ENCODE measurements around the gene TUBG2. TPM values are rescaled to one million over a fixed set of nuclear protein-coding genes. Genes with fewer than 3 reads are reported as not detected.
A peak's percentile ranks its signal among the peaks of the same experiment; 100 is the strongest.

TUBG2 gene
- total and polyA plus RNA-seq, 10 donors = 4.9 to 24.9 (median 15.2) TPM

DNA sequence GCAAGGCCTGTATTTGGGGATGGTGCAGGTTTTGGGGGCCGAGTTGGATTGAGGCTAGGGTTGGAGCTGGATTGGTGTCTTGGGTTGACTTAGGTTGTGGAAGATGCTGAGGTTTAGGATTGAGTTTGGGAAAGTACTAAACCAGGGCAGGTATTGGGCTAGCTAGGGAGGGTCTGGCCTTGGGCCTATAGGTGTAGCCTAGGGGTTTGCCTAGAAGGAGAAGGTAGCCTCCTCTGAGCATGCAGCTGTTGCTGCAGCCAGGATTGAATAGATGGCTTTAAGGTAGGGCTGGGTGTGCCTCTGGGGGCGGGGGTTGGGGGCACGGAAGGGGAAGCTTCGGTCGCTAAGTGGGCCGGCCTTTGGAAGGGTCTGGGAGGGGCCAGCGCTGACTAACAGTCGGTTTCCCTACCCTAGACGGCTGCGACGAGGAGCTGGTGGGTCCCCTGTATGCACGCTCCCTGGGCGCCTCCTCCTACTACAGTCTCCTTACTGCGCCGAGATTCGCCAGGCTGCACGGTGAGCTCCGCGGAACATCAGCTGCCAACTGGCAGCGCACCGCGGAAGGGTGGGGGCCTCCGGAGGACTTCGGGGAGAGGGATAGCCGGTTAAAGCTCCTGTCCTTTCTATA, 24.4 kb downstream of the TUBG2 start:
- no peak for DNase-seq
- peak overlapping the region in 4 of 8 donors; percentile 35 to 68 (median 38) for H3K4me3 ChIP-seq

GRCh38 chr17:42684929-42685556, 26.0 kb downstream of the TUBG2 start:
- Histone ChIP-seq H3K4me1 (peaks cover 18 to 43% (median 40%) of the 10 kb centered on the region in 6 donors), H3K27me3 (replicated peaks in 1 of 7) (peaks cover 0 to 63% (median 6%) of the 10 kb centered on the region in 7 donors), H3K36me3 (peaks cover 0 to 21% (median 0%) of the 10 kb centered on the region in 6 donors), H3K9me3 (no peaks in the 10 kb centered on the region), H3K27ac (no peak overlapping the region), H3K4me3 (no peak overlapping the region)
- TF ChIP-seq POLR2AphosphoS5 (IDR thresholded peaks at IDR 0.05) = peak in 1 of 3 donors; percentile 34
- TF ChIP-seq CTCF (IDR thresholded peaks at IDR 0.05 in 8 of 11, conservative IDR thresholded peaks at IDR 0.05 in 3 of 11) = no peak
- no peak for DNase-seq
- intact Hi-C loops (cut with DNase I; ENCODE audit: low total_unique reads) = no loop called here
- 74 to 85% (median 82%) methylated on average over 49 to 50 of the region's 50 CpGs for WGBS, 5 donors

More for the DNA sequence above, 24.4 kb downstream of the TUBG2 start:
- peaks cover 32 to 58% (median 55%) of the 10 kb centered on the region in 6 donors for H3K4me1 ChIP-seq
- H3K36me3 ChIP-seq = peaks cover 0 to 19% (median 0%) of the 10 kb centered on the region in 6 donors
- no peaks in the 10 kb centered on the region for H3K9me3 ChIP-seq
- 12 to 31% (median 14%) methylated on average over 23 to 25 of the region's 25 CpGs for WGBS, 5 donors
- peak overlapping the region in 3 of 8 donors; percentile 69 to 75 (median 71) for H3K27ac ChIP-seq
- intact Hi-C loops (cut with DNase I; ENCODE audit: low total_unique reads) = no loop called here
- peaks cover 0 to 65% (median 6%) of the 10 kb centered on the region in 7 donors for H3K27me3 ChIP-seq (replicated peaks in 1 of 7)
- TF ChIP-seq POLR2AphosphoS5 (IDR thresholded peaks at IDR 0.05) = peak in 1 of 3 donors; percentile 14
- no peak for TF ChIP-seq POLR2A (IDR thresholded peaks at IDR 0.05)

GRCh38 chr17:42685831-42686230, 26.7 kb downstream of the TUBG2 start:
- TF ChIP-seq POLR2AphosphoS5 (IDR thresholded peaks at IDR 0.05) (peak in 1 of 3 donors; percentile 6), POLR2A (IDR thresholded peaks at IDR 0.05) (no peak)
- Histone ChIP-seq H3K9me3 (no peaks in the 10 kb centered on the region), H3K4me1 (peaks cover 13 to 35% (median 32%) of the 10 kb centered on the region in 6 donors), H3K27me3 (replicated peaks in 1 of 7) (peaks cover 0 to 55% (median 6%) of the 10 kb centered on the region in 7 donors), H3K27ac (no peak overlapping the region), H3K4me3 (no peak overlapping the region), H3K36me3 (peaks cover 0 to 29% (median 0%) of the 10 kb centered on the region in 6 donors)
- no peak for DNase-seq
- 83 to 93% (median 85%) methylated on average over 14 of the region's 14 CpGs for WGBS, 5 donors
- intact Hi-C loops (cut with DNase I; ENCODE audit: low total_unique reads) = no loop called here

- H3K36me3 ChIP-seq = peaks cover 0 to 34% (median 0%) of the 10 kb centered on the region in 6 donors
- no peak for DNase-seq
These were observed 27.5 kb downstream of the TUBG2 start for GRCh38 chr17:42686520-42687128.

More at GRCh38 chr17:42686520-42687128, 27.5 kb downstream of the TUBG2 start:
- WGBS, 5 donors = 81 to 88% (median 83%) methylated on average over 32 of the region's 32 CpGs
- H3K4me3 ChIP-seq = no peak overlapping the region
- H3K27me3 ChIP-seq (replicated peaks in 1 of 7) = peaks cover 0 to 47% (median 6%) of the 10 kb centered on the region in 7 donors
- intact Hi-C loops (cut with DNase I; ENCODE audit: low total_unique reads) = no loop called here
- H3K4me1 ChIP-seq = peaks cover 13 to 27% (median 24%) of the 10 kb centered on the region in 6 donors
- no peak overlapping the region for H3K27ac ChIP-seq
- H3K9me3 ChIP-seq = no peaks in the 10 kb centered on the region
- peak in 1 of 3 donors; percentile 13 for TF ChIP-seq POLR2AphosphoS5 (IDR thresholded peaks at IDR 0.05)
- no peak for TF ChIP-seq CTCF (IDR thresholded peaks at IDR 0.05 in 8 of 11, conservative IDR thresholded peaks at IDR 0.05 in 3 of 11)
- no peak for TF ChIP-seq POLR2A (IDR thresholded peaks at IDR 0.05)
